GM18861 (cell line): ENCODE data around the gene SPIN4.
"Not testable (repeated sequence)": the region's sequence is repeated elsewhere in the genome, so short reads cannot be mapped to it uniquely, and the experiment has no call there.

Source experiments
- ATAC-seq: cut with Tn5 transposase; IDR thresholded peaks from one replicate; pipeline ENCODE4 v1.9.1; 2021; ENCODE audit not compliant: unreplicated experiment

SPIN4 gene

GRCh38 chrX:63350941-63351616 lies at the start of gene SPIN4:
SPIN4 (minus strand) TSS chrX:63351332; CDS start chrX:63350819, 513 bp downstream.
- ATAC-seq = peak; percentile 81

GRCh38 chrX:63400340-63400739 lies 49.2 kb upstream of the SPIN4 start:
- no peak for ATAC-seq

GRCh38 chrX:63394872-63395271 lies 43.7 kb upstream of the SPIN4 start:
- ATAC-seq = no peak

- ATAC-seq = not testable (repeated sequence)
Measured at GRCh38 chrX:63393094-63393493, 42.0 kb upstream of the SPIN4 start.

GRCh38 chrX:63387411-63387810 lies 36.3 kb upstream of the SPIN4 start:
- no peak for ATAC-seq

GRCh38 chrX:63384263-63384662 lies 33.1 kb upstream of the SPIN4 start:
- ATAC-seq = not testable (repeated sequence)

- ATAC-seq = not testable (repeated sequence)
Measured at GRCh38 chrX:63373012-63373411, 21.9 kb upstream of the SPIN4 start.

GRCh38 chrX:63367699-63368098 lies 16.6 kb upstream of the SPIN4 start:
- not testable (repeated sequence) for ATAC-seq

- ATAC-seq = no peak
Measured at GRCh38 chrX:63363788-63364187, 12.7 kb upstream of the SPIN4 start.

GRCh38 chrX:63361494-63361893 lies 10.4 kb upstream of the SPIN4 start:
- no peak for ATAC-seq

- ATAC-seq = no peak
Measured at GRCh38 chrX:63354484-63354883, 3.4 kb upstream of the SPIN4 start.

- ATAC-seq = peak; percentile 25
Measured at GRCh38 chrX:63350465-63350877, 661 bp downstream of the SPIN4 start.

- ATAC-seq = no peak
Measured at GRCh38 chrX:63349307-63349706, 1.8 kb downstream of the SPIN4 start.

- no peak for ATAC-seq
Measured at GRCh38 chrX:63330681-63331080, 20.5 kb downstream of the SPIN4 start.

GRCh38 chrX:63327788-63328187 lies 23.3 kb downstream of the SPIN4 start:
- no peak for ATAC-seq

- ATAC-seq = no peak
Measured at GRCh38 chrX:63299596-63299995, 51.5 kb downstream of the SPIN4 start.
